HG03439 (cell line): ENCODE data around the gene ALG9.
"Not testable (repeated sequence)": the region's sequence is repeated elsewhere in the genome, so short reads cannot be mapped to it uniquely, and the experiment has no call there.

ENCODE experiments used
- ATAC-seq: cut with Tn5 transposase; IDR thresholded peaks from one replicate; pipeline ENCODE4 v1.9.1; 2021; ENCODE audit warnings: mild to moderate bottlenecking, moderate library complexity; ENCODE audit not compliant: unreplicated experiment

ALG9 gene

DNA sequence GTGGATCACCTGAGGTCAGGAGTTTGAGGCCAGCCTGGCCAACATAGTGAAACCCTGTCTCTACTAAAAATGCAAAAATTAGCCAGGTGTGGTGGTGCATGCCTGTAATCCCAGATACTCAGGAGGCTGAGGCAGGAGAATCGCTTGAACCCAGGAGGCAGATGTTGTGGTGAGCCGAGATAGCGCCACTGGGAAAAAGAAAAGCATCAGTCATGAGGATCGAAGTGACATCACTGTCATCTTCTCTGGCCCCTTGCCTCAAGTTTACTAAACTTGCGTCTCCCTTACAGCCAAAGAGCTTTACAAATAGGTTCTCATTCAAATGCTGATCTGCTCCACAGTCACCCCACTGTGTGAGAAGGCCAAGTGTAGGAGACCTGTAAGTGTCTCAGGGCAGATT, 100.2 kb downstream of the ALG9 start:
- ATAC-seq: not testable (repeated sequence)

DNA sequence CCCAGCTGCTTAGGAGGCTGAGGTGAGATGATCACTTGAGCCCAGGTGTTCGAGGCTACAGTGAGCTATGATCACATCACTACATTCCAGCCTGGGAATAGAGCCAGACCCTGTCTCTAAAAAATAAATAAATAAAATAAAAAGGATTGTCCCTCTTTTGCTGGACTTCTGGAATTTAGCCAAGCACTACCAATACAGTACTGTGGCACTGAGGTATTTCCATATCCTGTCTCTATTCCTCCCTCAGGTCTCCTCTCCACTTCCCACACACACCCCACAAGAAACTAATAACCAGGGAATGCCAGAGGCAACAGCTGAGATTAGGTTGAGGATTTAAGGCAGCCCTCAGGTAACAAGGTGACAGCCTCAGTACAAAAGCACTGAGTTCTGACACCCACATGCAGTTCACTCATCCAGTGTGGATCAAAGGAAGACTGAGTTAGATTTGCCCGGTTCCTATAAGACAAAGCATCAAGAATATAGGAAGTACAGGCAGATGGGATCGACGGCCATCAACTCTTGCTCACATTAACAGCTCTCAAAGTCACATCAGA, 100.7 kb downstream of the ALG9 start:
- no peak for ATAC-seq

DNA sequence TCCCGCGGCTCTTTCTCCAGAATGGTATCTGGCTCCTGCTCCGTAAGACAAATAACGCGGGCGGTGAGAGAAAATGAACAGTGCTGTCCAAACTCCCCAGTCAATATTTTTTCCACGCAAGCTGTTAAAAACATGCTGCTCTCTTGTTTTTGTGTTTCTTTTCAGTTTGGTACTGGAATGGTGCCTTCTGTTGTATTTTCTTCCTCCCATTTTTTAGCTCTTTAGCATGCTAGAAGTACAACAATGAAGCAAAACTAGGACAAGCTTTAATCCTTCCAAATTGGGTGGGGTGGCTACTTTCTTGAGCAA, 104.6 kb downstream of the ALG9 start:
- ATAC-seq: peak; percentile 5

DNA sequence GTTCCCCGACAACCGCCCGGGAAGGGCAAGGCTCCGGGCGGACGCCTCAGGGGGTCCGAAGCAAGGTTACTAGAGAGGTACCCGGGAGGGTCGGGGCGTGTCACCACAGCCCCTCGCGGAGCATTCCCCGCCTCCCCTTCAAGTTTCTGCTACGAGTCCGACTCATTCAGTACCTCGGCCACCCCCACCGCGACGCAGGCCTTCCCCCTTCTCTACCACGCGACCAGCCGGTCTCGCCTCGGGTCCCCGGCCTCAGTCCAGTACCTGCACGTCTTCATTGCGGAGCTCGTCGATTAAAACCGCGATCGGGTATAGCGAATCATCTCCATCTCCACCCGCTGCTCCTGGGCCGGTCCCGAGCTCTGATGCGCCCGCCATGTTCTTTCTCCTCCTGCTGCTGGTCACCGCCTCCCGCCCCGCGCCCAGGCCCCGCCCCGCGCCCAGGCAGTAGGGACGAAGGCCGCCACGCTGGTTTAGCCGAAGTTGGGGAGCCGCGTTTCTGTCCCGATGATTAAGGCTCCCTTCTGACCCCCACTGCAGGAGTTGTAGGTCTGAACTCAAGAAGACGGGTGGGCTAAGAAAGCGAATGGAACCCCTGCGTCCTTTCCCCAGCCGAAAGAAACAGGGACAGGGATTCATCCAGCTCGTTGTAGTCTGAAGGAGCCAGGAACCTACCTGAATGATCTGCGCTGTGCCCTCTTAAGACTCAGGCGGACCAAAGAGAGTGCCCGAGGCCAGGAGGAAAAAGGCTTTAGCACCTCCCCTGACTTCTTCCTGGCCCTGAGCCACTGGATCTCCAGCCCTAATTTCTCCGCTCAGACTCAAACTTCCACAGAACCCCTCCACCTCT, 105.2 kb downstream of the ALG9 start, which contains the start of gene PPP2R1B:
TSS of gene PPP2R1B (minus strand) at position 406 of the 850 bp plus-strand sequence. CDS start at position 378, 28 bp downstream.
- ATAC-seq: peak; percentile 86

DNA sequence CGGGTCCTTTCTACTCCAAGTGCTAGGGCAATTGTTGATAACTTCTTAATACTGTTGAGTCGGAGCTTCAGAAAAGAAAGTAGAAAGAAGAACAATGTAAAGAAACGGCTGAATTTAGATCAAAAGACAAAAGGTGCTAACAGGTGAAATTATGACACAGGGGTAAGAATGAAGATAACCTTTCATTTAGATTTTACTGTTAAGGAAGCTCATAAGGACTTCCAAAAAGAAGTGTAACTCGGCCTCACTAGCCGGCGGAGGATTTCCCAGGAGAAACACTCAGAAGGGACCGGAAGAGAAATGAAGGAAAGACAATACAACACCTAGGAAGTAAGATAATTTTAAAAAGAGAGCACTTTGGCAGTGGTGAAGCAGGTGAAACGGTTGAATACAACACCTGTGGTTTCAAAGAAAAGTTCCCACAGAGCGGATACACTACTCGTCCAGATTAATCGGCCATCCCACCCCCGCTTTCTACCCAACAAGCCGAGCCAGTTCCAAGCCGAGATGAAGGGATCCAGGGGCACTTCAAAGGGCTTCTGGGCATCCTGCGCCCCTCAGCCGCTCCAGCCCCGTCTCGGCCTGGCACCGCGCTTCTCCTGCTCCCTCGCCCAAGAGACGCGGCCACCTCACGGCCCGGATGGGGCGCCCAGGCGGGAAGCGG, 105.9 kb downstream of the ALG9 start:
- ATAC-seq: peak; percentile 44

DNA sequence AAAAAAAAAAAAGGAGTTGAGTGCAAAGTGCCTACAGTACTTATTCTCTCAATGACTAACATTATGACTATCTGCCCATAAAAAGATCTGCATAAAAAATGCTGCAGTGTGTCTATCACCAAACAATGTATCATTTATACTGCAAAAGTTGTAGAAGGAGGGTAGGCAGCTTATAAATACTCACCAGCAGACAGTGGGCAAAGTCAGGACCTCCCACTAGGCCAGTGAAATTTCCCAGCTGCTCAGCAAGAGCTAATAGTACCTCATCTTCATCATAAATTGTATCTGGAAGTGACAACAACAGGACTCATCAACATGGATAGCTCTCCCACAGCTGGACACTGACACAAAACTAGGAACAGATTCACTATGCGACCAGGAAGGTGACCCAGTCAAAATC, 106.8 kb downstream of the ALG9 start:
- ATAC-seq: no peak

DNA sequence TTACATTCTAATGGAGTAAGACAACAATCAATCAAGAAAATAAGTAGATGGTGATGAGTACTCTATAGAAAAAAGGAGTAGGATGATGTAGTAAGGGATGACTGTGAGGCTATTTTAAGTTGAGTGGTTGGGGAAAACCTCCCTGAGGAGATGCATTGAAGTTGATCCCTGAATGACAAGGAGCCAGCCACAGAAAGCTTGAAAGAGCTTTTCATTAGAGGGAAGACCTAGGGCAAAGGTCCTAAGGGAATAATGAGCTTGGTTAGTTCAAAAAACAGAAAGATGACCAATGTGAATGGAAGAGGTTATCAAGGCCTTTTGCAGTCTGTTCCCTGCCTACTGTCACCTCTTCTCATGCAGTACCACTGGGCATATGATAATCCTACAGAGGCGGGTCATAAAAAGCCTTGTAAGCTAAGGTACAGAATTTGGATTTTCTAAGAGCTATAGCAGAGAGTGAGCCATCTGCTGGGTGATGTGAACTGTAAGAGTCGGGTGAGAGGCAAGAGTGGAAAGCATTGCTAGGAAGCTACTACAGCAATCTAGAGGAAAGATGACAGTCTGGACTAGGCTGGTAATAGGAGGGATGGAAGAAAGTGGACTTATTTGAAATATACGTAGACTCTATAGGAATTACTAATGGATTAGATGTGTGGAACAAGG, 108.3 kb downstream of the ALG9 start:
- no peak for ATAC-seq

DNA sequence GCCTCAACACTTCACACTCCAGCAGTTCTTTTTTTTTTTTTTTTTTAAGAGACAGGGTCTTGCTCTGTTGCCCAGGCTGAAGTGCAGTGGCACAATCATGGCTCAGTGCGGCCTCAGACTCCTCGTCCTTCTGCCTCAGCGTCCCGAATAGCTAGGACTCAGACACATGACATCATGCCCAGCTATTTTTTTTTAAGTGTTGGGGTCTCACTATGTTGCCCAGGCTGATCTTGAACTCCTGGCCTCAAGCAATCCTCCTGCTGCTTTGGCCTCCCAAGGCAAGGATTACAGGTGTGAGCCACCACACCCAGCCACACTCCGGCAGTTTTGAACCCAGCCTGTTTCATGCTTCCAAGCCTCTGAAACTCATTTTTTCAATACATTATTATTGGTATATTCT, 108.9 kb downstream of the ALG9 start:
- no peak for ATAC-seq

DNA sequence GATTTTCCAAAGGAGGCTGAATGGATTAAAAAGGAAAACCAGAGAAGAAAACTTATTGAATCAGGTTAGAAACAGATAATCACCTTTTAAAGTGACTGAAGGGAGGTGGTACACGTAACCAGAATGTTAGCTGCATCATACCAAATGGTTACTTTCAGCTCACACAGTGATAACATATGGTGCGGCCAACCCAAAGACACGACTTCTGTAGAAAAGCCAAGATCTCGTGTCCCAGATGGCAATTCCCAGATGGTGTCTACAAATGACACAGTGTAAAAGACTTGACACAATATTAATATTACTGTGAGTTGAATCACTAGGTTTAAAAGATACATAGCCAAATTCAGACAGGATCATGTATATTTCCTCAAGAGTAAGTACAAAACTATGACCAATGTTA, 110.3 kb downstream of the ALG9 start:
- no peak for ATAC-seq

DNA sequence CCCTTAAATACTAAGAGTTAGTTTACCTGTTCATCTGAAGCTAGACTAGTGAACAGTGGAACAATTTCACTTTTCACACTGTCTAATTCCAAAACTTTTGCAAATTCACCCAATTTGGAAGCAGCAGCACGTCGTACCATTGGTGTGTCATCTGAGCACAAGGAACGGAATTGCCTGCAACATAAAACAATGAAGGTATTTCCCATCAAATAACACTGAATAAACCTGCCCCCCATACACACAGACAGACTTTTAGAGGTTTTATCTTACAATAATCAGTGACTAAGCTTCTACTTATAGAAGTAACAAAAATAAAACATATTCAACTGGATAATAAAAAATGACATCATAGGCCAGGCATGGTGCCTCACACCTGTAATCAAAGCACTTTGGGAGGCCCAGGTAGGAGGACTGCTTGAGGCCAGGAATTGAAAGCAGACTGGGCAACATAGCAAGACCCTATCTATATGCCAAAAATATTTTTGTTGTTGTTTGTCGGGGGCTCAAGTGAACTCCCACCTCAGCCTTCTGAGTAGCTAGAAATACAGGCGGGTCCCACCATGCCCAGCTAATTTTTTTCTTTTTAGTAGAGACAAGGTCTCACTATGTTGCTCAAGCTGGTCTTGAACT, 111.5 kb downstream of the ALG9 start:
- ATAC-seq: no peak

DNA sequence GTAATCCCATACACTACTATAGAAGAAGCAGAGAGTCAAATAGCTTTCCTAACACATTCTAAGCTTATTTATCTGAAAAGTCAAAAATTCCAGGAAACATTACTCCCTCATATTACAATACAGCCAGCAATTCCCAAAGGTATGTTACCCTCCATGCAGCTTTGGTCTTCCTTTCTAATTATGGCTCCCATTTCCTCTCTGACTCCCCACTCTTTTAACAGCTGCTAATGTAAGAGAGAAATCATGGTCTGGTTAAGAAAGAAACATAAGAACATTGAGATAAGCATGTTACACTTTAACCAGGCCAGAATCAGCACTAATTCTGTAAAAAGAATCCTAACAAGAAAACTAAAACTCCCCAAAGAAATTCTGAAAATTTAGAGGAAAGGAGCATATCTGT, 112.0 kb downstream of the ALG9 start:
- ATAC-seq: no peak

DNA sequence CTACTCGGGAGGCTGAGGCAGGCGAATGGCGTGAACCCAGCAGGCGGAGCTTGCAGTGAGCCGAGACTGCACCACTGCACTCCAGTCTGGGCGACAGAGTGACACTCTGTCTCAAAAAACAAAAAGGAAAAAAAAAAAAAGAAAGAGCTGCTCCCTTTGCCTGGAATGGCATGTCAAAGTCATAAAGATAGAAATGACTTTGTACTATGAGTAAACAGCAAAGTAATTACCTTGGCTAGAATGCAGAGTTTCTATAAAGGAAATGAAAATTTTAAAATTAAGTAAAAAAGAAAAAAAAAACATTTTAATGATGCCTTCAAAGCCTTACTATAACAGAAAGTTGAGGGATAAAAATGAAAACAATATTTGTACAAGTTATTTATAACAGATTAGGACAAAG, 115.3 kb downstream of the ALG9 start:
- no peak for ATAC-seq

DNA sequence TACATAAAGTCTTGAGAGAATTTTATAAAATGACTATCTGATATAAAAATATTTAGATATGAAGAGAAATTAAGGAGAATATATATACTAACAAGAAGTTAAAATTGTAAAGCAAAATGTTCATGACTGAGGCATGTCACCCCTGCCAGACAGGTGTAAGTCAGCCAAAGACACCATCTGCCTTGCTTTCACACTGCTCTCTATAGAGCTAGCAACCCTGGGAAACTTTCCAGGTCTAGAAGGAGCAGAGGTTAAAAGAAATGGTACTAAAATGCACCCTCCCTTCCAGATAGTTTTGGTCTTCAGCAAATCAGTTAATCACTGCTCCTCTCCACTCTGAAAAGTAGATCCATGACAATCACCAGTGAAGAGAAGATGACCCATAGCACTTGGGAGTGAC, 121.7 kb downstream of the ALG9 start:
- no peak for ATAC-seq

DNA sequence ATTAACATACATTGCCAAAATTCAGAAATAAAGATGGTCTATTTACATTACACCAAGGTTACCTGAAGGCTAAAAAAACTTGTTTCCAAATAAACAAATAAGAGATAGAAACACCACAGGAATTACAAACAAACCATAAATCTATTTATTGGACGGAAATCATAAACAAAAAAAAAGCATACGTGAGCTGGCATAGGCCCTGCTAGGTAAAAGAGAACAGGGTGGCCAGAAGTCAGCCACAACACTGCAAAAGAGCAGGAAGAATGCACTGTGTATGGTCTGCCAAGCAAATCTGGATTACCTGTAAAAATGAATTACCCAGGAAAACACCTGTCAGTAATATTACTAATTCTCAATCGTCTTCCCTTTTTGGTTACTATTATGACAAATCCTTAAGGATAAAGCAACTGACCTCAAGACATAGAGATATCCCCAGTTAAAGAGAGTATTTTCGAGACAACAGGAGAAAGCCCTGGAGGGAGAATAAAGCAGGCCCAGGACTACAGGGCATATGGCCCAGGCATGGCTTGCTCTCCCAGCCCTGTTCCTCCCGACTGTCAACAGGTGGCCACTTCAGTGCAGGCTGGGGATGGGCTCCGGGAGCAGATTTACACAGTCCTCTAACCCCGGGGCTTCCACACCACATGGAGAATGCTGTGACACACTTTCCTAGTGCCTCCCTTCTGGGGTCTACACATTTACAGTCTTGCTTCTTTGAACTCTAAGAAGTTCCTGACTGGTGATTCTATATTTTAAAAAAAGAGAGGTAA, 123.2 kb downstream of the ALG9 start:
- no peak for ATAC-seq

DNA sequence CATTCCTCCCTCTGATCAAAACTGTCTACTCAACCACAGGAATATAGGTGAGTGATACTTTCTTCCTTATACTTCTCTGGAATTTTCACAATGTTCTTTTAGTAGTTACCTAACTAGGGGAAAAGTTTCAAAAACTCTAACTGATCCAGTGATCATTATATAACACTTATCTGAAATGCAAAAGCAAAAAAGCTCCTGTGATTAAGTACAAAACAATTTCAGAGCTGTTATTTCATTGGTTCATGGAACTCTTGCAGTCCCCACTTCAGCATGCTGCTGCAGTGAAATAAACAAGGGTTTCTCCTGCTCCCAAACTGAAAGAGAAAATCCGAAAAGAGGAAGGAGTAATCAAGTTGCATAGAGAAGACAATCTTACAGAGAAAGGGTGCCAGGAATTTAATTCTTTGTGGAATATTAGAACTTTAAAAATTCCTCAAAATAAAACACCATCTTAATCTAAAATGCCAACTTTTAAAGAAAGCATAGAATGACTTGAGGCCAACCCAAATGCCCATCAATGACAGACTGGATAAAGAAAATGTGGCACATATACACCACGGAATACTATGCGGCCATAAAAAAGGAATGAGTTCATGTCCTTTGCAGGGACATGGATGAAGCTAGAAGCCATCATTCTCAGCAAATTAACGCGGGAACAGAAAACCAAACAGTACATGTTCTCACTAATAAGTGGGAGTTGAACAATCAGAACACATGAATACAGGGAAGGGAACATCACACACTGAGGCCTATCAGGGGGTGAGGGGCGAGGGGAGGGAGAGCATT, 125.5 kb downstream of the ALG9 start:
- ATAC-seq: no peak

DNA sequence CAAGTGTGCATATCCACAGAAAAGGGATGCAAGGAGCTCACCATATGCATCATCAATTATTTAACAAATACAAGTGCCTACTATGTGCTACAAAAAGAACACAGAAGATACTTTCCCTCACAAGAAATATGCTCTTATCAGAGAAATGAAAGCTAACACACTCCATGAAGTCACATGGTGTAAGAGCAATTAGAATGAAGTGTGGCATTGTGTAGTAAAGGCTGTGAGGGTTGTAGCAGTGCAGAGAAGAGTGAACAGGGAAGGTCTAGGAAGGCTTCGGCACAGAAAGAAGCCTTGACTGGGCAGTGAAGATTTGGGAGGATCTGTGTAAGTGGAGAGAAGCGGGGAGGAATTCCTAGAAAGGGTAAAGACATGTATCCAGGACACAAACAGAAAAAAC, 127.7 kb downstream of the ALG9 start:
- ATAC-seq: no peak

DNA sequence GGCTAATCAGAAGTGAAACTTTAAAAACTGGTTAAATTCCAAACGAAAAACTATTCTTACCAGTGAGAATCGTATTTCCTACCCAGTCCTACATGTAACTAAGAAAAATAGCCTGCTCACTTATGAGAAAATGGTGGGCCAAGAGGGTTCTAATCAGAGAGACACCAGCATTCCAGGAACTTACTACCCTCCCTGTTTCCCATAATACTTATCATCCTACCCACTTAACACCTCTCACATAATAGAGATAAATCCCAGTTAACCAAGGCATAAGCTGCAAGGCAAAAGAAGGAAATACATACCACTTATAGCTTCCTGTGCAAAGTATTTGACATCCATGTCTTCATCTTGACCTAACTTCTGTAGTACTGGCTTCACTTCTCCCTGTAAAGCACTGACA, 129.6 kb downstream of the ALG9 start:
- ATAC-seq: no peak

DNA sequence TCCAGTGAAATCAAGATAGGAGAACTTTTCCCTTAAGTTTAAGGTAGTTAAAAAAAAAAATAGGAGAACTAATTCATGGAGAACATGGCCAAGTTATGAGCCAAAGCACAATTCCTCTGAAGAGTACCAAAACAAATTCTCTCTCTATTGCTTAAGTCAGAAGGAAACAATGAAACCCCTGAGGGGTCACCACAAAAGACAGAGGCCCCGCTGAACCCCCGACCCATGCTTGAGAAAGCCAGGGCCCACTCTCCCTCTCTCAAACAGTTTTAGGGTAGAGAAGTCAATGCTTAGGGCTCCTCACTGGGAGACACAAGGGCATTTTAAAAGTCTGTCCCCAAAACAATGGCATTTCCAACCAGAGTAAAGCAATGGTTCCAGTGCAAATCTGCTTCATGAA, 132.1 kb downstream of the ALG9 start:
- ATAC-seq: no peak

DNA sequence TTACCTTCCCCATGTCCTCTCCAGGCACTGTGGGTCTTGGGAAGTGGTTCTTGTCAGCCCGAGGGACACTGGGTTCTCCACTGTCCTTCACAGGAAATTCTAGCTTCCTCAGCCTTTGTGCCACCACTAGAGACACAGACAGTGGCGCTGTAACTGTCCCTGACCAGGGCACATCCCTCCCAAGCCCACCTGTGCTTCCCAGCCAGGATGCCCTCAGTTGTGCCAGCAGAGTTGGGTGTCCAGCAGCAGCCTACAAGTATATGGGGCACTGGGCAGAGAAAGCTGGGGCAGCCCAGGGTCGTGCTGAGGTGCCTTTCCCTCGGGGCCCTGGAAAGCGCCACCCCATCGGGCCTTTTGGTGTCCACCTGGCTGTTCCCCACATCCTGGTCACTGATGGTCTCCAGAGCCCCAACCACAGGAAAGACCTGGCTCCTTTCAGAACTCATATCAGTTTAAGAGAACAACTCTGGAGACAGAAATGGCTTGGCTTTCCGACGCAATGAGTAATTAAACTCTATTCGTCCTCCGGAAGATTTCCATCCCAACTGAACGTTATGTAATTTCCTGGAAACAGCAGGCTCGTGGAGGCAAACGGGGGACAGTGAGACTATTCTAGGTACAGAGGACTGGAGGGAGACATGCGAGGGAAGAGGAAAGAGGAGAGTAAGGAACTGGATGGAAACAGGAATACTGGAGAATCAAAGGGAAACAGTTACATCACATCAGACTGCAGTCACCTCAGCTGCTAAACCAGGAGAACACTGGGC, 133.8 kb downstream of the ALG9 start:
- no peak for ATAC-seq
